Neural cell (in vitro differentiated cells): ENCODE measurements around the gene HHIP. TPM values are rescaled to one million over a fixed set of nuclear protein-coding genes. Genes with fewer than 3 reads are reported as not detected.

Experiments used
- H2AFZ ChIP-seq: fragments of 200-600, 300-800 bp; sonication (generic), shearing (Covaris generic); 2 replicates; pipeline ENCODE4 v1.6.0; 2014; ENCODE audit warnings: low read depth, mild to moderate bottlenecking, antibody characterized with exemption, low read length, moderate library complexity
- H3F3A ChIP-seq: fragments of 200-600 bp; shearing (Covaris generic); 2 replicates; pipeline ENCODE4 v1.6.1; 2016; ENCODE audit warnings: mild to moderate bottlenecking, moderate library complexity, mixed read lengths, antibody characterized with exemption, low read length; ENCODE audit not compliant: insufficient read depth, poor library complexity, severe bottlenecking
- H3K27ac ChIP-seq: fragments of 200-600, 300-800 bp; sonication (generic), shearing (Covaris generic); 2 replicates; pipeline ENCODE4 v1.5.1; 2014; ENCODE audit warnings: mild to moderate bottlenecking, low read length, moderate library complexity
- H3K27me3 ChIP-seq: fragments of 300-800, 200-600 bp; sonication (generic), shearing (Covaris generic); 2 replicates; pipeline ENCODE4 v1.6.0; 2014; ENCODE audit warnings: mild to moderate bottlenecking, low read depth, low read length, moderate library complexity; ENCODE audit not compliant: insufficient read depth
- H3K36me3 ChIP-seq: fragments of 300-800, 200-600 bp; sonication (generic), shearing (Covaris generic); 2 replicates; pipeline ENCODE4 v1.5.1; 2014; ENCODE audit warnings: mild to moderate bottlenecking, antibody characterized with exemption, low read length, moderate library complexity; ENCODE audit not compliant: insufficient read depth
- H3K4me2 ChIP-seq: fragments of 300-800, 200-600 bp; sonication (generic), shearing (Covaris generic); 2 replicates; pipeline ENCODE4 v1.6.0; 2014; ENCODE audit warnings: mild to moderate bottlenecking, low read length
- H3K4me3 ChIP-seq: fragments of 300-800, 200-600 bp; sonication (generic), shearing (Covaris generic); 2 replicates; pipeline ENCODE4 v1.5.1; 2014; ENCODE audit warnings: mild to moderate bottlenecking, low read length, moderate library complexity
- H3K79me2 ChIP-seq: fragments of 200-600 bp; shearing (Covaris generic); replicated peaks from 2 replicates; pipeline ENCODE4 v1.6.0; 2014; ENCODE audit warnings: mild to moderate bottlenecking, low read length, moderate library complexity; ENCODE audit not compliant: insufficient read depth
- H3K9ac ChIP-seq: fragments of 300-800, 200-600 bp; sonication (generic), shearing (Covaris generic); 2 replicates; pipeline ENCODE4 v1.6.1; 2016; ENCODE audit warnings: mild to moderate bottlenecking, low read length, mixed read lengths
- H3K9me2 ChIP-seq: fragments of 200-600 bp; shearing (Covaris generic); 2 replicates; pipeline ENCODE4 v1.6.1; 2016; ENCODE audit warnings: mild to moderate bottlenecking, low read length, mixed read lengths; ENCODE audit not compliant: insufficient read depth
- H3K9me3 ChIP-seq: fragments of 200-600, 300-800 bp; sonication (generic), shearing (Covaris generic); 2 replicates; pipeline ENCODE4 v1.6.1; 2016; ENCODE audit warnings: mild to moderate bottlenecking, mixed run types, low read length, moderate library complexity, mixed read lengths
- H4K20me1 ChIP-seq: fragments of 200-600 bp; shearing (Covaris generic); 2 replicates; pipeline ENCODE4 v1.6.1; 2016; ENCODE audit warnings: mild to moderate bottlenecking, mixed run types; ENCODE audit not compliant: insufficient read depth
- EP300 ChIP-seq: fragments of 450-650 bp; conservative IDR thresholded peaks from 2 replicates; pipeline ENCODE4 v1.6.1; 2014; ENCODE audit warnings: antibody characterized with exemption, mild to moderate bottlenecking, moderate library complexity; ENCODE audit not compliant: poor library complexity, severe bottlenecking
- EZH2 ChIP-seq: fragments of 200-600, 300-800 bp; shearing (Covaris generic), sonication (generic); IDR thresholded peaks from 2 replicates; pipeline ENCODE4 v1.6.1; 2014; ENCODE audit warnings: antibody characterized with exemption, low read length, borderline replicate concordance, mild to moderate bottlenecking; ENCODE audit not compliant: insufficient read depth, poor library complexity, severe bottlenecking
- MXI1 ChIP-seq: fragments of 450-650 bp; conservative IDR thresholded peaks from 2 replicates; pipeline ENCODE4 v1.6.1; 2014; ENCODE audit warnings: antibody characterized with exemption, mild to moderate bottlenecking; ENCODE audit not compliant: poor library complexity, severe bottlenecking
- POLR2AphosphoS5 ChIP-seq: IDR thresholded peaks from 2 replicates; pipeline ENCODE4 v1.6.1; 2012
- RAD21 ChIP-seq: fragments of 450-650 bp; conservative IDR thresholded peaks from 2 replicates; pipeline ENCODE4 v1.6.1; 2014; ENCODE audit warnings: antibody characterized with exemption, mild to moderate bottlenecking, moderate library complexity
- SMC3 ChIP-seq: fragments of 450-650 bp; conservative IDR thresholded peaks from 2 replicates; pipeline ENCODE4 v1.6.1; 2014; ENCODE audit warnings: antibody characterized with exemption, mild to moderate bottlenecking, moderate library complexity; ENCODE audit not compliant: poor library complexity
- TAF1 ChIP-seq: IDR thresholded peaks from 2 replicates; pipeline ENCODE4 v1.6.1; 2012; ENCODE audit warnings: low read depth
- polyA plus RNA-seq: library from polyadenylated mRNA; depleted of rRNA; stranded (reverse); fragments of >200 nt; gene quantifications from 2 replicates; pipeline ENCODE4 v1.2.3, GENCODE V29; 2014
- TF ChIP-seq, protein P1 (sequence below): fragments of 450-650 bp; IDR thresholded peaks from 2 replicates; pipeline ENCODE4 v1.5.1; 2014; ENCODE audit warnings: antibody characterized with exemption, mild to moderate bottlenecking, moderate library complexity; ENCODE audit not compliant: poor library complexity, severe bottlenecking
- TF ChIP-seq, protein P2 (sequence below): IDR thresholded peaks from 2 replicates; pipeline ENCODE4 v1.6.1; 2012; ENCODE audit warnings: borderline replicate concordance

Gene HHIP
- polyA plus RNA-seq, 1 donor from 2014 or later = not detected

DNA sequence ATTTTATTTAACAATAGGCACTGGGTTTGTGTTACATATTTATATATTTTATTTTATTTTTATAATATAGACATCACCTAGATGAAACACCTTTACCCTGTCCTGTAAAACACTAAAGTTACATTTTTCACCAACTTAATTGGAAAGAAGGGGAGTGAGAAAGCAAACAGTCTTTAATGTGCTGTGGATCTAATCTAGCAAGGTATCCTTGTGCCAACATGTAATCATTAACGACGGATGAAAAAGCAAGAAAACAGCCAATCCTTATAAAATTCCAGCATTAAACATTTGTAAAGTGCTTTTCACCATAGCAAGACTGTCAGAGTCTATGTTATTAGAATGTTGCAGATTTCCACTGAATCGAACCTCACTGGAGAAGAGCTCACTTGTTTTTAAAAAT is 92.7 kb downstream of the HHIP start:
- Histone ChIP-seq H3K9me2 (no peaks in the 10 kb centered on the region), H3K9me3 (no peaks in the 10 kb centered on the region)
- TF ChIP-seq, protein P1, sequence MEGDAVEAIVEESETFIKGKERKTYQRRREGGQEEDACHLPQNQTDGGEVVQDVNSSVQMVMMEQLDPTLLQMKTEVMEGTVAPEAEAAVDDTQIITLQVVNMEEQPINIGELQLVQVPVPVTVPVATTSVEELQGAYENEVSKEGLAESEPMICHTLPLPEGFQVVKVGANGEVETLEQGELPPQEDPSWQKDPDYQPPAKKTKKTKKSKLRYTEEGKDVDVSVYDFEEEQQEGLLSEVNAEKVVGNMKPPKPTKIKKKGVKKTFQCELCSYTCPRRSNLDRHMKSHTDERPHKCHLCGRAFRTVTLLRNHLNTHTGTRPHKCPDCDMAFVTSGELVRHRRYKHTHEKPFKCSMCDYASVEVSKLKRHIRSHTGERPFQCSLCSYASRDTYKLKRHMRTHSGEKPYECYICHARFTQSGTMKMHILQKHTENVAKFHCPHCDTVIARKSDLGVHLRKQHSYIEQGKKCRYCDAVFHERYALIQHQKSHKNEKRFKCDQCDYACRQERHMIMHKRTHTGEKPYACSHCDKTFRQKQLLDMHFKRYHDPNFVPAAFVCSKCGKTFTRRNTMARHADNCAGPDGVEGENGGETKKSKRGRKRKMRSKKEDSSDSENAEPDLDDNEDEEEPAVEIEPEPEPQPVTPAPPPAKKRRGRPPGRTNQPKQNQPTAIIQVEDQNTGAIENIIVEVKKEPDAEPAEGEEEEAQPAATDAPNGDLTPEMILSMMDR = no peak
- TF ChIP-seq RAD21 (no peak), POLR2AphosphoS5 (no peak), MXI1 (no peak), SMC3 (no peak), EZH2 (no peak), EP300 (no peak), TAF1 (no peak)
- TF ChIP-seq, protein P2, sequence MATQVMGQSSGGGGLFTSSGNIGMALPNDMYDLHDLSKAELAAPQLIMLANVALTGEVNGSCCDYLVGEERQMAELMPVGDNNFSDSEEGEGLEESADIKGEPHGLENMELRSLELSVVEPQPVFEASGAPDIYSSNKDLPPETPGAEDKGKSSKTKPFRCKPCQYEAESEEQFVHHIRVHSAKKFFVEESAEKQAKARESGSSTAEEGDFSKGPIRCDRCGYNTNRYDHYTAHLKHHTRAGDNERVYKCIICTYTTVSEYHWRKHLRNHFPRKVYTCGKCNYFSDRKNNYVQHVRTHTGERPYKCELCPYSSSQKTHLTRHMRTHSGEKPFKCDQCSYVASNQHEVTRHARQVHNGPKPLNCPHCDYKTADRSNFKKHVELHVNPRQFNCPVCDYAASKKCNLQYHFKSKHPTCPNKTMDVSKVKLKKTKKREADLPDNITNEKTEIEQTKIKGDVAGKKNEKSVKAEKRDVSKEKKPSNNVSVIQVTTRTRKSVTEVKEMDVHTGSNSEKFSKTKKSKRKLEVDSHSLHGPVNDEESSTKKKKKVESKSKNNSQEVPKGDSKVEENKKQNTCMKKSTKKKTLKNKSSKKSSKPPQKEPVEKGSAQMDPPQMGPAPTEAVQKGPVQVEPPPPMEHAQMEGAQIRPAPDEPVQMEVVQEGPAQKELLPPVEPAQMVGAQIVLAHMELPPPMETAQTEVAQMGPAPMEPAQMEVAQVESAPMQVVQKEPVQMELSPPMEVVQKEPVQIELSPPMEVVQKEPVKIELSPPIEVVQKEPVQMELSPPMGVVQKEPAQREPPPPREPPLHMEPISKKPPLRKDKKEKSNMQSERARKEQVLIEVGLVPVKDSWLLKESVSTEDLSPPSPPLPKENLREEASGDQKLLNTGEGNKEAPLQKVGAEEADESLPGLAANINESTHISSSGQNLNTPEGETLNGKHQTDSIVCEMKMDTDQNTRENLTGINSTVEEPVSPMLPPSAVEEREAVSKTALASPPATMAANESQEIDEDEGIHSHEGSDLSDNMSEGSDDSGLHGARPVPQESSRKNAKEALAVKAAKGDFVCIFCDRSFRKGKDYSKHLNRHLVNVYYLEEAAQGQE = no peak

DNA sequence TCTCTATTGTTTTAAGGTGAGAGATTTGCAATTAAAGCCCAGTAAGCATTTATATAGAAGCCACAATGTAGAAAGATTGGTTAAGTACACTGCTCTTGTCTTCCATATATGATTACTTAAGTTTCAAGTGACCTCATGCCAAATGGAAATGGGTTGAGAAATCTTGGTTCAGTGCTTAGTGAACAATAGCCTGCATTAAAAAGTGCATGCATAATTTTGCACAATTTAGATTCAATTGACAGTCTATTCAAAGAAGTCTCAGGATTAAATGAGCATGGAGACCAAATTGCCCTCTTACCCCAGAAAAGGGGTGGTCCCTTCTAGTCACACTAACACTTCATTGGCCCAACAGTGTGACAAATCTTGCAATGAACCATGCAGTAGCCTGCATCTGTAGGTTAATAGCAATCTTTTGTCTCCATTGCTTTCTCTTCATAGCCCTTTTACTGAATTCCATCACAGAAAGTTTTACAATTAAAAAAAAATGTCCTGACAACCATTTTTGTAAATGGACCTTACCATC is 93.6 kb downstream of the HHIP start:
- H3K79me2 ChIP-seq = no peaks in the 10 kb centered on the region
- H3K9me3 ChIP-seq = no peaks in the 10 kb centered on the region
- H3K36me3 ChIP-seq = no peaks in the 10 kb centered on the region
- no peaks in the 10 kb centered on the region for H3K27me3 ChIP-seq
- no peaks in the 10 kb centered on the region for H4K20me1 ChIP-seq
- no peaks in the 10 kb centered on the region for H3K9me2 ChIP-seq
- TF ChIP-seq, protein P2 = no peak
- no peak for TF ChIP-seq SMC3
- no peak overlapping the region for H2AFZ ChIP-seq
- H3K9ac ChIP-seq = no peak overlapping the region
- H3K4me3 ChIP-seq = no peak overlapping the region
- no peak overlapping the region for H3K4me2 ChIP-seq
- no peak overlapping the region for H3K27ac ChIP-seq
- H3F3A ChIP-seq = no peaks in the 10 kb centered on the region

More for the DNA sequence above, 92.7 kb downstream of the HHIP start:
- no peaks in the 10 kb centered on the region for H3K36me3 ChIP-seq
- no peak overlapping the region for H3K4me2 ChIP-seq
- H3K4me3 ChIP-seq = no peak overlapping the region
- H3K9ac ChIP-seq = no peak overlapping the region
- no peaks in the 10 kb centered on the region for H3F3A ChIP-seq
- no peaks in the 10 kb centered on the region for H3K79me2 ChIP-seq
- H2AFZ ChIP-seq = no peak overlapping the region
- no peak overlapping the region for H3K27ac ChIP-seq
- H3K27me3 ChIP-seq = no peaks in the 10 kb centered on the region
- no peaks in the 10 kb centered on the region for H4K20me1 ChIP-seq
